Subcutaneous adipose tissue (tissue), 4 donors: ENCODE results near the gene FHOD1. TPM values are rescaled to one million over a fixed set of nuclear protein-coding genes. Genes with fewer than 3 reads are reported as not detected.

Experiments
- total RNA-seq, 4 donors: library from RNA; depleted of rRNA; stranded (reverse); fragments of >200 nt; gene quantifications; one replicate each; pipeline ENCODE4 v1.1.0, GENCODE V29; 2016
- TF ChIP-seq, protein P1 (sequence below): fragments of 450-650 bp; IDR thresholded peaks from one replicate; pipeline ENCODE4 v1.5.1; 2016; ENCODE audit warnings: low read depth, mild to moderate bottlenecking, control low read depth, antibody characterized with exemption, moderate library complexity

The FHOD1 gene
- total RNA-seq, 4 donors from 2014 or later = 10.3 to 83.3 (median 20.9) TPM

DNA sequence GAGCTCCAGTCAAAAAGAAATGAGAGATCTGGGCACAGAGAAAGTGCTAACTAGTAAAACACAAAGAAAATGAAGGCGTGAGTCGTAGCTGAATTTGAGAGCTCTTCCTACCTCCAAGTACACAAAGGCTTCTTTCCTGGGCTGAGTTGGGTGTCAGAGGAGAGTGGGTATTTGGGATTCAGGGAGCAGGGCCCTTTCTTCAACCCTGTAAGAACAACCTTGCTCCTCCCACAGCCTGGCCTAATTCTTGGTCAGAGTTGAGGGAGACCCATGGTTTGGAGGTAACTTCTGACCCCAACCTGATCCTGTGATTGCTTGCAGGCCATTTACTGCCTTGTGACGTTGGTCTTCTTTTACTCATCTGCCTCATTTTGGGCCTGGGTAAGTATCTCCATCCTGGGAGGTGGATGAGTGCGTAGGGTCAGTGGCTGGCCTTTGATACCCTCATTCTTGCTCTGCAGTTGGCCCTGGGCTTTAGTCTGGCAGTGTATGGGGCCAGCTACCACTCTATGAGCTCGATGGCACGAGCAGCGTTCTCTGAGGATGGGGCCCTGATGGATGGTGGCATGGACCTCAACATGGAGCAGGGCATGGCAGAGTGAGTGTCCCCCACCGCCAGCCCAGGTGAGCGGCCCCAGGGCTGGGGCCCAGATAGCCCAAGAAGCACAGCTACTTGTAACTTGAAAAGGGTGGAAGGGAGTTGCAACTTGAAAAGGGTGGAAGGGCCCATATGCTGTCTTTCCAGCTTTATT is 19.1 kb downstream of the FHOD1 start:
- TF ChIP-seq, protein P1, sequence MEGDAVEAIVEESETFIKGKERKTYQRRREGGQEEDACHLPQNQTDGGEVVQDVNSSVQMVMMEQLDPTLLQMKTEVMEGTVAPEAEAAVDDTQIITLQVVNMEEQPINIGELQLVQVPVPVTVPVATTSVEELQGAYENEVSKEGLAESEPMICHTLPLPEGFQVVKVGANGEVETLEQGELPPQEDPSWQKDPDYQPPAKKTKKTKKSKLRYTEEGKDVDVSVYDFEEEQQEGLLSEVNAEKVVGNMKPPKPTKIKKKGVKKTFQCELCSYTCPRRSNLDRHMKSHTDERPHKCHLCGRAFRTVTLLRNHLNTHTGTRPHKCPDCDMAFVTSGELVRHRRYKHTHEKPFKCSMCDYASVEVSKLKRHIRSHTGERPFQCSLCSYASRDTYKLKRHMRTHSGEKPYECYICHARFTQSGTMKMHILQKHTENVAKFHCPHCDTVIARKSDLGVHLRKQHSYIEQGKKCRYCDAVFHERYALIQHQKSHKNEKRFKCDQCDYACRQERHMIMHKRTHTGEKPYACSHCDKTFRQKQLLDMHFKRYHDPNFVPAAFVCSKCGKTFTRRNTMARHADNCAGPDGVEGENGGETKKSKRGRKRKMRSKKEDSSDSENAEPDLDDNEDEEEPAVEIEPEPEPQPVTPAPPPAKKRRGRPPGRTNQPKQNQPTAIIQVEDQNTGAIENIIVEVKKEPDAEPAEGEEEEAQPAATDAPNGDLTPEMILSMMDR = no peak

DNA sequence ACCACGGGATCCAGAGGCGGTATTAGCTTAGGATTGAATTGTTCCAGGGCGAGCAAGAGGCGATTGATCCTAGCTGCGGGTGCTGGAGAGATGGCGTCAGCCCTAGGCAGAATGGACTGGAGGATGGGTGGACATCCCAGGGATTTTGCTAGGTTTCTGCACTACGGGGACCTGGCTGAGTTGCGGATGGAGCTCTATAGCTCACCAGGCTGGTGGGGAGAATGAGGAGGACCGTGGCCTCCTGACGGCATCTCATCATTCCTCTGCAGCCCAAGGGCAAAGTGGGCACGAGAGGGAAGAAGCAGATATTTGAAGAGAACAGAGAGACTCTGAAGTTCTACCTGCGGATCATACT is 19.7 kb downstream of the FHOD1 start:
- TF ChIP-seq, protein P1 = no peak

DNA sequence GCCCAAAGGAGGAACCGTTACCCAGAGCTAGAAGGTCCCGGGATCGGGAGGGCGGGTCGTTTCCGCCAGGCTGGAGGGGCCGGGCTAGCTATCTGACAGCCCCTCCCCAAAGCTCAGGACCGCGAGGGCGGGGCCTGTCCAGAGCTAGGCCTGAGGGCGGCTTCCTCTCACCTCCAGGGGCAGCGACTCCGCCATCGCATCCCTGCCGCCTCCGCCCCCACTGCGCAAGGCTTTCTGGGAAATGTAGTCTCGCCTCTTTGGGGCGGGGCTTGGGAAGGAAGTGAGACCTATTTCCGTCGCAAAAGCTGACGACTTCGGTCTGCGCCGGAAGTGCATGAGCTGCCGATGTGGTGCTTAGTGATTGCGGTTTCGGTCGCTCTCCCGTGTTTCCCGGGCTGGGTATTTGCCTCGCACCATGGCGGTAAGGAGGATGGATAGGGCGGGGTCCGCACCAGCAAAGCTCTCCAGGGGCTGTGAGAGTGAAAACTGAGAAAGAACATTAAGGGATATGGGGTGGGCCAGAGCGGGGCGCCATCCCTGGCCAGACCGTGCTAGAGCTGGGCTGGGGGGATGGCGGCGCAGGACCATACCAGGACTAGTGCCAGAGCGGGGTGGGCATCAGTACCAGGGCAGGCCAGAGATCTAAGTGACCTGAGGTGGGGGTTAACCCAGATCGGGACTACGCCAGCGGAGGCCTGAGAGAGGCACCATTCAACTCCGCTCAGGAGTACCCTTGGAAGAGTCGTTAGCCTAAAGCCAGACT is 20.3 kb downstream of the FHOD1 start, which contains the start of gene TMEM208:
TMEM208 (plus strand) TSS at position 327 of the 763 bp plus-strand sequence; CDS start at position 416, 89 bp downstream.
- TF ChIP-seq, protein P1 = no peak

DNA sequence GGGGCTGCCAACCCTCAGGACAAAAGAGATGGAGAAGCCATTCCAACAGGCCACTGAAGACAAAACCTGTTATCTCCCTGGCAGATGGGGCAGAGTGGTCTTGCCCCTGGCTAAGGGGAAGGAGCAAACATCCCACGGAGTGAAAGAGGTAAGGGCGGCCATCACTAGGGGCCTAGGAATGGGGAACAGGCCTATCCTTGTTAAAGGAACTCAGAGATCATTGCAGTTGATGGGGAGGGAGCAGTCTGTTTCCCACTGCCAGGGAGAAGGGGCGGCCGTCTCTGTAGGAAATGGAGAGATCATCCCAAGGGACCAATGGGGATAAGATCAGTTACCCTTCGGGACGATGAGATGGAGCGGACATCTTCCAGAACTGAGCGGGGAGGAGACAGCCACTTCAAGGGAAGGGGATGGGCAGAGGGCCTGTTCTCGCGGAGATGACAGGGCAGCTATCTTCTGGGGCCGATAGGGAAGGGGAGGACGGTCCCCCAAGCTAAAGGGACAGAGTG is 20.9 kb downstream of the FHOD1 start:
- TF ChIP-seq, protein P1 = no peak

DNA sequence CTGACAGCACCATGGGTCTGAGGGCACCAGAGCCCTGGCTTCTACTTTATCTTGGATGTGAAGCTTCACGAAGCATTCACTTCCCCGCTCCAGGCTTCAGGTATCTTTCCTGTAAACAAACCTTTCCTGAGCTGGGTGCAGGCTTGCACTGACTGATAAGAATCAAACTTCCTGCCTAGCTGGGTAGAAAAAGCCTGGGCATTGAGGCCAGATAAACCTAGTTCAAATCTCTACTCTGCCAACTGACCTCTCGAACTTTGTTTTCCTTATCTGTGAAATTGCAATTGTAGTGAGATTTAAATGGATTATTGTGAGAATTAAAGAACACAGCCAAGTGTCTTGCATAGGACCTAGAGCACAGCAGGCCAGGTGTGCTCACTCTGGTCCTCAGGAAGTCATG is 23.3 kb downstream of the FHOD1 start:
- TF ChIP-seq, protein P1 = no peak

DNA sequence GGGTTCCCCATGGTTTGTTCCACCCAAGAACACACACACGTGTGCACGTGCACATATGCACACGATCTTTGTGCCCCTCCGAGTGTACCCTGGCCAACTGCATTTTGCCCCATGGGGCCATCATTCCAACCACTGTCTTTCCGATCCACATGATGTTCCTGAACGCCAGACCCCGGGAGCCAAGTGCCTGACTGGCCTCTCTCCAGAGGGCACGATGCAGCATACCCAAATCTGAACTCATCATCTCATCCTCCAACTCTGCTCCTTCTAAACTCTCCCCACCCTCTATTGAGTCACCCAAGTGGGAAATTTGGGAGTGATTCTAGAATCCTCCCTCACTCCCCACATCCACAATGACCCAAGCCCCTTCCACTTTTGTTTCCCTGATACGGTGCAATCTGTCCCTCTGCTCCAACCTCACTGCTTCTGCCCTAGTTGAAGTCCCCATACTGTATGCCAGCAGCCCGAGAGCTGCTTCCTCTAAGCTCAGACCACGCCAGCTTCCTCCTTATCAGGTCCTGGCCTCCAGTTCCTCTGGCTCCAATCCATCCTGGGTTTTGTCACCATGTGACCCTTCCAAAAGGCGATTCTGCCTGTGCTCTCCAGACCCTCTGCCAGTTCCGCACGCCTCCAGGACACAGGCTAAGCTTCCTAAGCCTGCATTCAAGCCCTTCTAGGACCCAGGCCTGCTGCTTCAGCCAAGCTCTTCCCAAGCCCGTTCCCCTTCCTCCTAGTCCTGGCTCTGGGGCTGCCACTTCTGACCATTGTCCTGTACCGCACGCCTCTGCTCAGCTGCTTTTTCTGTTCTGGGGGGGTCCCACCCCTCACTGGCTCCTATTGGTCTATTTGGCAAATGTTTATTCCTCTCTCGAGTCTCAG is 30.4 kb downstream of the FHOD1 start:
- TF ChIP-seq, protein P1 = no peak
